ENCODE results near the gene NCS1. TPM values are rescaled to one million over a fixed set of nuclear protein-coding genes. Genes with fewer than 3 reads are reported as not detected.

The NCS1 gene
- total and polyA plus RNA-seq, 2 of the 8 experiments (the other 6 are each of a cell fraction or from before 2014, with no cell fraction given), result 34.7 to 47.6 TPM

GRCh38 chr9:130137081-130137640, 35.0 kb upstream of the NCS1 start:
- Histone ChIP-seq H2BK120ac (replicated peaks; ENCODE audit: low read depth, low read length) (no peak overlapping the region), H4K20me1 (replicated peaks in 1 of 2; ENCODE audit: control insufficient read depth in 1 of 2, insufficient read depth in 2 of 2, low read length in 2 of 2) (no peaks in the 10 kb centered on the region), H4K91ac (replicated peaks; ENCODE audit: insufficient read length, low read length) (no peak overlapping the region), H3K18ac (ENCODE audit: extremely low read depth, low read length) (no peak overlapping the region; the same call in 1 of the 2 replicates), H2BK12ac (ENCODE audit: low read depth, low read length) (no peak overlapping the region), H2BK5ac (ENCODE audit: low read depth, low read length) (peak overlapping the region; percentile 3; the same call in 1 of the 2 replicates), H3K79me2 (ENCODE audit: control insufficient read depth in 1 of 2, insufficient read depth in 2 of 2, low read length in 2 of 2) (no peaks in the 10 kb centered on the region), H3K9me3 (ENCODE audit: insufficient read depth in 2 of 2, low read depth in 1 of 2, low read length in 1 of 2) (no peaks in the 10 kb centered on the region), H3K4ac (replicated peaks; ENCODE audit: insufficient read length, low read depth, low read length) (no peak overlapping the region), H2BK20ac (ENCODE audit: low read length) (0 out of 2 replicates have a peak overlapping the region, but pooled peaks have one; percentile 56), H3K4me2 (ENCODE audit: insufficient read depth in 1 of 2, low read depth in 2 of 2, low read length in 2 of 2) (no peak overlapping the region; a peak in 1 of 4 replicates), H2AK5ac (ENCODE audit: low read depth, low read length) (no peak overlapping the region), H4K5ac (ENCODE audit: insufficient read length, low read depth, low read length) (no peak overlapping the region), H3K36me3 (ENCODE audit: control insufficient read depth in 2 of 4, insufficient read depth in 4 of 4, low read length in 3 of 4) (no peaks in the 10 kb centered on the region), H3K79me1 (ENCODE audit: low read depth, low read length) (no peaks in the 10 kb centered on the region), H3K23ac (ENCODE audit: insufficient read length) (no peak overlapping the region), H3K27me3 (replicated peaks in 1 of 4; ENCODE audit: control insufficient read depth in 3 of 4, extremely low read depth in 1 of 4, insufficient read depth in 3 of 4, low read length in 3 of 4) (no peaks in the 10 kb centered on the region), H3K23me2 (ENCODE audit: low read depth, low read length) (no peaks in the 10 kb centered on the region), H4K8ac (ENCODE audit: extremely low read depth, insufficient read depth, low read length) (no peak overlapping the region), H2AFZ (ENCODE audit: low read length) (no peak overlapping the region), H3K9ac (replicated peaks in 1 of 4; ENCODE audit: extremely low read depth in 1 of 4, low read depth in 3 of 4, low read length in 3 of 4) (no peak overlapping the region), H3K56ac (replicated peaks; ENCODE audit: insufficient read length, low read depth, low read length) (no peak overlapping the region), H3K4me3 (ENCODE audit: extremely low read depth in 1 of 4, insufficient read depth in 2 of 4, low read depth in 3 of 4, low read length in 4 of 4) (no peak overlapping the region), H3K27ac (ENCODE audit: low read depth, low read length) (no peak overlapping the region), H3K14ac (ENCODE audit: insufficient read length) (no peak overlapping the region), H3K4me1 (replicated peaks in 1 of 4; ENCODE audit: control insufficient read depth in 3 of 4, insufficient read depth in 4 of 4, low read length in 3 of 4) (peaks cover 10 to 18% (median 15%) of the 10 kb centered on the region in 4 experiments), H2BK15ac (ENCODE audit: low read length) (0 out of 2 replicates have a peak overlapping the region, but pooled peaks have one; percentile 9)
- POLR2A ChIA-PET (ENCODE audit: partially characterized antibody), result interaction anchor here (0.8 to 0.9 kb wide), 2 partner anchors 8 to 56 kb away, joined by 3 to 4 read pairs; no protein-coding TSS in a partner anchor
- CTCF ChIA-PET (ENCODE audit: partially characterized antibody), result no interaction called here
- 94% methylated on average over 15 of the region's 15 CpGs; no CpG with 5 or more reads in 1 of the 2 experiments for WGBS, 2 experiments (ENCODE audit: extremely low coverage in 1 of 2, insufficient coverage in 1 of 2, insufficient read length in 1 of 2, insufficient replicate concordance in 2 of 2, low coverage in 1 of 2, low lambda C conversion rate in 2 of 2, missing lambda C conversion rate in 1 of 2)
- DNase-seq (ENCODE audit: low read depth in 1 of 2, low spot score in 2 of 2) (no peak), FAIRE-seq (no peak)
- TF ChIP-seq MAFK (IDR thresholded peaks at IDR 0.05; ENCODE audit: low read depth, low read length) (no peak), RAD21 (IDR thresholded peaks at IDR 0.05 in 1 of 2, conservative IDR thresholded peaks at IDR 0.05 in 1 of 2; ENCODE audit: low read depth in 2 of 2, low read length in 2 of 2) (no peak), JUND (IDR thresholded peaks at IDR 0.05; ENCODE audit: low read length) (no peak), GTF2F1 (IDR thresholded peaks at IDR 0.05; ENCODE audit: borderline replicate concordance, low read depth, low read length) (no peak), CHD1 (IDR thresholded peaks at IDR 0.05; ENCODE audit: low read depth, low read length) (no peak), SAP30 (IDR thresholded peaks at IDR 0.05; ENCODE audit: insufficient read depth, insufficient replicate concordance, low read length) (no peak), TAF7 (optimal IDR thresholded peaks at IDR 0.05; ENCODE audit: borderline replicate concordance, low read depth, low read length) (no peak), JUN (IDR thresholded peaks at IDR 0.05; ENCODE audit: low read depth, low read length) (no peak), E2F6 (IDR thresholded peaks at IDR 0.05) (no peak), CBX5 (IDR thresholded peaks at IDR 0.05; ENCODE audit: low read depth, low read length) (no peak), POLR2AphosphoS5 (IDR thresholded peaks at IDR 0.05; ENCODE audit: low read depth, low read length) (no peak), KDM4A (IDR thresholded peaks at IDR 0.05; ENCODE audit: low read depth, low read length, severe bottlenecking) (no peak)

Measured in H1 (cell line).